ENCODE measurements around the gene TSPY4.
"Not testable (repeated sequence)": the region's sequence is repeated elsewhere in the genome, so short reads cannot be mapped to it uniquely, and the experiment has no call there.

The TSPY4 gene

GRCh38 chrY:9337164-9337563 is at the start of gene TSPY4:
Gene TSPY4 (plus strand): TSS chrY:9337464. CDS start chrY:9337510, 46 bp downstream.
- DNase-seq: not testable (repeated sequence)

- no peak for DNase-seq
These were observed 16.3 kb upstream of the TSPY4 start for GRCh38 chrY:9320996-9321395.

- not testable (repeated sequence) for DNase-seq
These were observed 20.2 kb downstream of the TSPY4 start, which contains the start of gene TSPY8 for GRCh38 chrY:9357497-9357896. Gene TSPY8 (plus strand): TSS chrY:9357797. CDS start chrY:9357843, 46 bp downstream.
